ENCODE results near the gene HES6. TPM values are rescaled to one million over a fixed set of nuclear protein-coding genes. Genes with fewer than 3 reads are reported as not detected.
"Not testable (repeated sequence)": the region's sequence is repeated elsewhere in the genome, so short reads cannot be mapped to it uniquely, and the experiment has no call there.

HES6 gene
- total RNA-seq, 2 donors from 2014 or later = 2.9 to 17.7 TPM

DNA sequence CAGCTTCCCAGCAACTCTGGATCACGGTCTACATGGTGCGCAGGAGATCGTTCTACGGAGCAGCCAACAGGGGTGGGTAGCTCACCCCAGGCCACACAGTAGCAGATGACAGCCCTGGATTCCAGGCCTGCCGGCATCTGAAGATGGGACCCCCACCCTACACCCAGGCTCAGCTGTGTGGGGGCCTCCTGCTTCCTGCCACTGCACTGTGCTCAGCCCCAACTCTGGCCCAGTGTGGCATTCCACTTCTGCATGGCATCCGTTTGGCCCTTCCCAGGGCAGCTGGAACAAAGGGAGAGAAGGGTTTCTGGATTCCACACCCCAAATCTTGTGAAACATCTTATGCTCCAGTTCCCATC lies 39.5 kb upstream of the HES6 start:
- Histone ChIP-seq H3K27ac (no peak overlapping the region), H3K27me3 (replicated peaks; ENCODE audit: insufficient read depth) (no peaks in the 10 kb centered on the region), H3K4me1 (replicated peaks) (peaks cover 17% of the 10 kb centered on the region), H3K36me3 (peaks cover 0 to 9% of the 10 kb centered on the region in 2 donors), H3K4me3 (no peak overlapping the region), H3K9me3 (no peaks in the 10 kb centered on the region)
- intact Hi-C loops (cut with DNase I) = no loop called here
- WGBS = 91% methylated on average over 6 of the region's 6 CpGs
- DNase-seq (ENCODE audit: low spot score) = no peak
- TF ChIP-seq POLR2A (IDR thresholded peaks at IDR 0.05) (no peak), POLR2AphosphoS5 (IDR thresholded peaks at IDR 0.05) (no peak), CTCF (IDR thresholded peaks at IDR 0.05) (no peak)

DNA sequence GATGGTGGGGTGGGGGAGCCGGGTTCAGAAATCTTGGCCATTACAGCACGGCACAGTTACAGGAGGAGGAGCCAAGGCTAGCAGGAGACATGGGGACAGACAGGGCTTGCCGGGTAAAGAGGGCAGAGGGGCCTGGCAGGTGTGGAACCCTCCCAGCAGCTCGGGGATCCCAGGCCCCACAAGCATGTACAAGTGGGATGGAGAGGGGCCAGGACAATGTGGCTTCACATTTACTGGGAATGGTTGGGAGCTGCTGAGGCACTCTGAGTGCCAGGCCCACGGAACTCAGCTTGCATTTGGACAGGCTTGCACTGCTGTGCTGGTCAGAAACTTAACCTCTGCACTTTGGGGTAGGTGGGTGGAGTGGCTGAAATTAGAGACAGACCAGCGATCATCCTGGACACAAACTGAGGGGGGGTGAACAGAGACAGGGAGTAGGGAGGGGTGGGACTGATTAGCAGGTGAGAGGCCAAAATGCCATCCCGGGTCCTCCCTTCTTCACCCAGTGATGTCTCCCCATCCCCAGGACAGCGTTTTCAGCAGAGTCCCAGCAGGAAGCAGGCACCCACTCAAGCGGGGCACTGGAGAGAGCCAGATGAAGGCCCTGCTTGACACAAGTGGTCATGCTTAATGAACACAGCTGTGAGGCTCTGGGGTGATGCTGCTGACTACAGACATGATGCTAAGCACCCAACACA lies 38.9 kb upstream of the HES6 start:
- TF ChIP-seq POLR2A (IDR thresholded peaks at IDR 0.05) = no peak
- no peak for TF ChIP-seq CTCF (IDR thresholded peaks at IDR 0.05)
- no peak for TF ChIP-seq POLR2AphosphoS5 (IDR thresholded peaks at IDR 0.05)
- H3K27me3 ChIP-seq (replicated peaks; ENCODE audit: insufficient read depth) = no peaks in the 10 kb centered on the region
- intact Hi-C loops (cut with DNase I) = no loop called here
- peaks cover 0 to 9% of the 10 kb centered on the region in 2 donors for H3K36me3 ChIP-seq
- peaks cover 12% of the 10 kb centered on the region for H3K4me1 ChIP-seq (replicated peaks)
- no peaks in the 10 kb centered on the region for H3K9me3 ChIP-seq
- H3K4me3 ChIP-seq = no peak overlapping the region
- no peak overlapping the region for H3K27ac ChIP-seq
- WGBS = 52% methylated on average over 9 of the region's 9 CpGs
- no peak for DNase-seq (ENCODE audit: low spot score)

GRCh38 chr2:238277695-238278094 lies 37.9 kb upstream of the HES6 start:
- Histone ChIP-seq H3K4me1 (replicated peaks) (peaks cover 2% of the 10 kb centered on the region), H3K4me3 (no peak overlapping the region), H3K27ac (no peak overlapping the region), H3K9me3 (no peaks in the 10 kb centered on the region), H3K36me3 (peaks cover 0 to 13% of the 10 kb centered on the region in 2 donors), H3K27me3 (replicated peaks; ENCODE audit: insufficient read depth) (no peaks in the 10 kb centered on the region)
- WGBS = 73% methylated on average over 15 of the region's 15 CpGs
- intact Hi-C loops (cut with DNase I) = no loop called here
- TF ChIP-seq POLR2AphosphoS5 (IDR thresholded peaks at IDR 0.05) (no peak), CTCF (IDR thresholded peaks at IDR 0.05) (no peak), POLR2A (IDR thresholded peaks at IDR 0.05) (no peak)
- DNase-seq (ENCODE audit: low spot score) = no peak

- Histone ChIP-seq H3K36me3 (peaks cover 0 to 22% of the 10 kb centered on the region in 2 donors), H3K9me3 (no peaks in the 10 kb centered on the region), H3K27ac (no peak overlapping the region), H3K27me3 (replicated peaks; ENCODE audit: insufficient read depth) (no peaks in the 10 kb centered on the region), H3K4me1 (replicated peaks) (no peaks in the 10 kb centered on the region), H3K4me3 (no peak overlapping the region)
- TF ChIP-seq POLR2A (IDR thresholded peaks at IDR 0.05) (no peak), POLR2AphosphoS5 (IDR thresholded peaks at IDR 0.05) (no peak), CTCF (IDR thresholded peaks at IDR 0.05) (no peak)
- DNase-seq (ENCODE audit: low spot score) = no peak
- intact Hi-C loops (cut with DNase I) = no loop called here
- WGBS = 88% methylated on average over 20 of the region's 20 CpGs
Measured at GRCh38 chr2:238274152-238274865, 34.5 kb upstream of the HES6 start.

GRCh38 chr2:238273433-238273832 lies 33.6 kb upstream of the HES6 start:
- H3K27ac ChIP-seq; DNase-seq (ENCODE audit: low spot score); H3K4me1 ChIP-seq (replicated peaks); H3K27me3 ChIP-seq (replicated peaks; ENCODE audit: insufficient read depth); intact Hi-C loops (cut with DNase I); H3K4me3 ChIP-seq; H3K9me3 ChIP-seq: not testable (repeated sequence)
- H3K36me3 ChIP-seq = peaks cover 0 to 22% of the 10 kb centered on the region in 2 donors
- WGBS = 86% methylated on average over 10 of the region's 10 CpGs
